Prostate gland (tissue), 1 donor: Measurements from ENCODE around the gene SPEM3.
"Not testable (repeated sequence)": the region's sequence is repeated elsewhere in the genome, so short reads cannot be mapped to it uniquely, and the experiment has no call there.

Source experiments
- POLR2A ChIP-seq: fragments of 450-650 bp; IDR thresholded peaks from one replicate; pipeline ENCODE4 v1.6.1; 2016; ENCODE audit warnings: antibody characterized with exemption, mild to moderate bottlenecking
- POLR2AphosphoS5 ChIP-seq: sonication (generic); formaldehyde crosslinking; IDR thresholded peaks from one replicate; pipeline ENCODE4 v1.6.1; 2017; ENCODE audit warnings: antibody characterized with exemption

DNA sequence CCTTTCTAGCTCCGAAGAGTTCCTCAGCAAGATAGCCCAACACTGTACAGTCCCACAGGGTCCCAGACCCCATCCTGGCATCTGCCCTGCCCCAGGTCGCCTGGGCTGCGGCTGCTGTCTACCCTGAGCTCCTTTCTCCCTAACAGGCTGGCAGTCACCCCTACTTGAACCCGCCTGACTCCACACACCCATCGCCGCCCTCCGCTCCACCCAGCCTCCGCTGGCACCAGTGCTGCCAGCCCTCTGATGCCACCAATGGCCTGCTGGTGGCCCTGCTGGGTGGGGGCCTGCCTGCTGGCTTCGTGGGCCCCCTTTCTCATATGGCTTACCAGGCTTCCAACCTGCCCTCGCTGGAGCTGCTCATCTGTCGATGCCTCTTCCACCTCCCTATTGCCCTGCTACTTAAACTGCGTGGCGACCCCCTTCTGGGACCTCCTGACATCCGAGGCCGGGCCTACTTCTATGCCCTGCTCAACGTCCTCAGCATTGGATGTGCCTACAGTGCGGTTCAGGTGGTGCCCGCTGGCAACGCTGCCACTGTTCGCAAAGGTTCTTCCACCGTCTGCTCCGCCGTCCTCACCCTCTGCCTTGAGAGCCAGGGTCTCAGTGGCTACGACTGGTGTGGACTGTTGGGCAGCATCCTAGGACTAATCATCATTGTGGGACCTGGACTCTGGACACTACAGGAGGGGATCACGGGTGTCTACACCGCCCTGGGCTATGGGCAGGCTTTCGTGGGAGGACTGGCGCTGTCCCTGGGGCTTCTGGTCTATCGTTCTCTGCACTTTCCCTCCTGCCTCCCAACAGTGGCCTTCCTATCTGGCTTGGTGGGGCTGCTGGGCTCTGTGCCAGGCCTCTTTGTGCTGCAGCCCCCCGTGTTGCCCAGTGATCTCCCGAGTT lies 53.4 kb downstream of the SPEM3 start:
- TF ChIP-seq POLR2A, POLR2AphosphoS5: not testable (repeated sequence)
